Keratinocyte (primary cell): ENCODE measurements around the gene FLII. TPM values are rescaled to one million over a fixed set of nuclear protein-coding genes. Genes with fewer than 3 reads are reported as not detected.

Experiments
- DNase-seq: peaks from one replicate; pipeline ENCODE4 v3.0.0-alpha.2; 2011; ENCODE audit warnings: low read depth, missing footprints, low spot score
- FAIRE-seq: peaks from 2 replicates; lab custom pipeline; 2011; peaks lifted over from hg19 to GRCh38; lab: Jason Lieb, UNC
- H2AFZ ChIP-seq: 2 replicates; pipeline ENCODE4 v1.6.0; 2012; ENCODE audit warnings: low read length, control low read depth, inconsistent platforms; ENCODE audit not compliant: control insufficient read depth
- H3K27ac ChIP-seq: 2 replicates; pipeline ENCODE4 v1.5.1; 2011; ENCODE audit warnings: low read length; ENCODE audit not compliant: control insufficient read depth, insufficient read depth
- H3K27me3 ChIP-seq: 3 replicates; pipeline ENCODE4 v1.6.0; 2011; ENCODE audit warnings: low read length; ENCODE audit not compliant: control insufficient read depth, insufficient read depth; ENCODE audit errors: extremely low read depth
- H3K36me3 ChIP-seq, 2 experiments: 2 replicates in 1 of 2; 3 replicates in 1 of 2; pipeline ENCODE4 v1.5.1; 2011; ENCODE audit warnings: low read length in 2 of 2, mild to moderate bottlenecking in 1 of 2; ENCODE audit not compliant: control insufficient read depth in 2 of 2, insufficient read depth in 2 of 2; ENCODE audit errors: extremely low read depth in 1 of 2
- H3K4me1 ChIP-seq: 3 replicates; pipeline ENCODE4 v1.5.1; 2011; ENCODE audit warnings: low read length; ENCODE audit not compliant: control insufficient read depth, insufficient read depth; ENCODE audit errors: extremely low read depth
- H3K4me2 ChIP-seq: 3 replicates; pipeline ENCODE4 v1.6.0; 2011; ENCODE audit warnings: low read depth, low read length; ENCODE audit not compliant: control insufficient read depth, insufficient read depth; ENCODE audit errors: extremely low read depth
- H3K4me3 ChIP-seq, 3 experiments: fragments of 200-600 bp in 1 of 3; sonication (generic) in 1 of 3; 2 replicates in 2 of 3; 3 replicates in 1 of 3; pipeline ENCODE4 v1.5.1; 2011 to 2016; ENCODE audit warnings: low read length in 3 of 3, mild to moderate bottlenecking in 3 of 3, control low read depth in 2 of 3, inconsistent platforms in 1 of 3, low read depth in 1 of 3, mixed read lengths in 1 of 3, mixed run types in 1 of 3, moderate library complexity in 1 of 3; ENCODE audit not compliant: control insufficient read depth in 2 of 3, insufficient read depth in 2 of 3; ENCODE audit errors: extremely low read depth in 1 of 3
- H3K79me2 ChIP-seq: 2 replicates; pipeline ENCODE4 v1.6.0; 2012; ENCODE audit warnings: low read length; ENCODE audit not compliant: control insufficient read depth, insufficient read depth
- H3K9ac ChIP-seq: 3 replicates; pipeline ENCODE4 v1.6.0; 2011; ENCODE audit warnings: low read length; ENCODE audit not compliant: control insufficient read depth, insufficient read depth; ENCODE audit errors: extremely low read depth
- H3K9me1 ChIP-seq: 3 replicates; pipeline ENCODE4 v1.6.0; 2011; ENCODE audit warnings: low read length; ENCODE audit not compliant: control insufficient read depth, insufficient read depth; ENCODE audit errors: extremely low read depth
- H3K9me3 ChIP-seq: 2 replicates; pipeline ENCODE4 v1.5.1; 2012; ENCODE audit warnings: low read depth, low read length; ENCODE audit not compliant: control insufficient read depth
- H4K20me1 ChIP-seq: 3 replicates; pipeline ENCODE4 v1.6.0; 2011; ENCODE audit warnings: low read length; ENCODE audit not compliant: control insufficient read depth, insufficient read depth; ENCODE audit errors: extremely low read depth
- EZH2 ChIP-seq: IDR thresholded peaks from one replicate; pipeline ENCODE4 v1.6.1; 2012; ENCODE audit warnings: inconsistent platforms, mild to moderate bottlenecking, low read length, moderate library complexity
- dilution Hi-C: fragments of 300-500 bp; cut with MboI; formaldehyde crosslinking; loops from one replicate; pipeline ENCODE4 v1.7.0; 2020; ENCODE audit warnings: low sequenced_read_pairs; ENCODE audit not compliant: extremely low pct_ligation_motif_present
- polyA plus RNA-seq, 5 experiments: library from polyadenylated mRNA; depleted of rRNA in 3 of 5; stranded (reverse) in 3 of 5; stranded (forward) in 1 of 5; unstranded in 1 of 5; fragments of >200 nt; gene quantifications; 1 replicate in 1 of 5; 2 replicates in 3 of 5; 3 replicates in 1 of 5; pipeline versions ENCODE4 v1.2.1 to v1.2.3, GENCODE V29; 2011 to 2012; ENCODE audit warnings: missing spikeins in 2 of 5, low read depth in 1 of 5, low replicate concordance in 1 of 5
- TF ChIP-seq, protein P1 (sequence below), 3 experiments: IDR thresholded peaks in 1 of 3; conservative IDR thresholded peaks in 1 of 3; optimal IDR thresholded peaks in 1 of 3; 2 replicates in 2 of 3; 3 replicates in 1 of 3; pipeline versions ENCODE3 to v1.5.1; 2011; ENCODE audit warnings: low read length in 3 of 3, mild to moderate bottlenecking in 3 of 3, moderate library complexity in 2 of 3, control low read depth in 1 of 3, inconsistent platforms in 1 of 3; ENCODE audit not compliant: insufficient read depth in 2 of 3; ENCODE audit errors: extremely low read depth in 1 of 3

Gene FLII
- polyA plus RNA-seq, 1 donor (not counting 4 experiments of a cell fraction or from before 2014, with no cell fraction given): 376 TPM

DNA sequence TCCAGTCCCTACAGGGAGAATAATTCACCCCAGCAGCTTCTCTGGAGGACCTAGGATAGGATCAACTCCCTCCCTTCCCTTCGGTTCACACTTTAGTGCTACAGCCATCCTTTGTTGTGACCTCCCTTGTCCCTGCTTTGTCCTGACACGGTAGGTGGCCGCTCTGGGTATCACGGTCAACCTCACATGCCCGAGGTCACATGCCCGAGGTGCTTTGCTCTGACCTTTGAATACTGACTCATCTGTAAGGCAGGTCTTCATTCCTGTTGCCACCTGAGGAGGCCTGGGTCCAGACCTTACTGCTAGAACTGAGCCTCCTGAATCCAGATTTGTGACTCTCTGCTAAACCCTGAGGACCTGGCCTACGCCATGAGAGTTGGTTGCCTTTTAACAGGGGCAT, 55.2 kb downstream of the FLII start:
- no peak overlapping the region for H3K4me3 ChIP-seq
- no peak overlapping the region for H3K27ac ChIP-seq
- no peak for FAIRE-seq
- no peak for DNase-seq
- H3K4me2 ChIP-seq: no peak overlapping the region
- H3K9ac ChIP-seq: no peak overlapping the region
- peaks cover 42% of the 10 kb centered on the region for H4K20me1 ChIP-seq
- TF ChIP-seq, protein P1, sequence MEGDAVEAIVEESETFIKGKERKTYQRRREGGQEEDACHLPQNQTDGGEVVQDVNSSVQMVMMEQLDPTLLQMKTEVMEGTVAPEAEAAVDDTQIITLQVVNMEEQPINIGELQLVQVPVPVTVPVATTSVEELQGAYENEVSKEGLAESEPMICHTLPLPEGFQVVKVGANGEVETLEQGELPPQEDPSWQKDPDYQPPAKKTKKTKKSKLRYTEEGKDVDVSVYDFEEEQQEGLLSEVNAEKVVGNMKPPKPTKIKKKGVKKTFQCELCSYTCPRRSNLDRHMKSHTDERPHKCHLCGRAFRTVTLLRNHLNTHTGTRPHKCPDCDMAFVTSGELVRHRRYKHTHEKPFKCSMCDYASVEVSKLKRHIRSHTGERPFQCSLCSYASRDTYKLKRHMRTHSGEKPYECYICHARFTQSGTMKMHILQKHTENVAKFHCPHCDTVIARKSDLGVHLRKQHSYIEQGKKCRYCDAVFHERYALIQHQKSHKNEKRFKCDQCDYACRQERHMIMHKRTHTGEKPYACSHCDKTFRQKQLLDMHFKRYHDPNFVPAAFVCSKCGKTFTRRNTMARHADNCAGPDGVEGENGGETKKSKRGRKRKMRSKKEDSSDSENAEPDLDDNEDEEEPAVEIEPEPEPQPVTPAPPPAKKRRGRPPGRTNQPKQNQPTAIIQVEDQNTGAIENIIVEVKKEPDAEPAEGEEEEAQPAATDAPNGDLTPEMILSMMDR (optimal IDR thresholded peaks at IDR 0.05 in 1 of 3, IDR thresholded peaks at IDR 0.05 in 1 of 3, conservative IDR thresholded peaks at IDR 0.05 in 1 of 3; ENCODE audit: extremely low read depth in 1 of 3, insufficient read depth in 2 of 3, low read length in 3 of 3): no peak
- no peak for TF ChIP-seq EZH2
- no peaks in the 10 kb centered on the region for H3K9me1 ChIP-seq
- H3K36me3 ChIP-seq: peaks cover 29 to 43% of the 10 kb centered on the region in 2 experiments
- peaks cover 3% of the 10 kb centered on the region for H3K4me1 ChIP-seq
- H2AFZ ChIP-seq: no peak overlapping the region
- H3K27me3 ChIP-seq: no peaks in the 10 kb centered on the region
- dilution Hi-C loops: no loop called here
- H3K79me2 ChIP-seq: peaks cover 63% of the 10 kb centered on the region
- H3K9me3 ChIP-seq: no peaks in the 10 kb centered on the region

DNA sequence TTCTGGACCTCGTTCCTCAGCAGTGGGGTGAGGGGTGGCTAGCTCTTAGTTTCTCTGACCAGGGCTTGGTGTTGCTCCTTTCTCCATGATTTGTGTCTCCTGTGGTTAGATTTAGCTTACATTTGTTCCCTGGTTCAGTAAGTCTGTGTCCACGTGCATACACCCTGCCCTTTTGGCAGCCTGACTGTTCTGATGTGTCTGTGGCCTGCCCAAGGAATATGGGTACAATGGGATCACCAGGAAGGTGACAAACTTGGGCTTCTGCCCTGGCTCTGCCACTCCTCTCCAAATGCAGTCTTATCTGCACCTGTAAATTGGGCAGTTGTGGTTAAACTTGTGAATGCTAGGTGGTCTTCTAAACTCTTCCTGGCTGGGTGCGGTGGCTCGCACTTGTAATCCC, 57.4 kb downstream of the FLII start:
- Histone ChIP-seq H2AFZ (no peak overlapping the region), H3K4me3 (no peak overlapping the region), H3K36me3 (peaks cover 18 to 45% of the 10 kb centered on the region in 2 experiments), H3K4me1 (peaks cover 15% of the 10 kb centered on the region), H3K27me3 (no peaks in the 10 kb centered on the region), H3K9ac (no peak overlapping the region), H3K9me3 (no peaks in the 10 kb centered on the region), H3K27ac (no peak overlapping the region), H3K9me1 (peaks cover 3% of the 10 kb centered on the region), H3K79me2 (peaks cover 79% of the 10 kb centered on the region), H3K4me2 (no peak overlapping the region), H4K20me1 (peaks cover 53% of the 10 kb centered on the region)
- dilution Hi-C loops: no loop called here
- DNase-seq (no peak), FAIRE-seq (no peak)
- TF ChIP-seq, protein P1 (optimal IDR thresholded peaks at IDR 0.05 in 1 of 3, IDR thresholded peaks at IDR 0.05 in 1 of 3, conservative IDR thresholded peaks at IDR 0.05 in 1 of 3; ENCODE audit: extremely low read depth in 1 of 3, insufficient read depth in 2 of 3, low read length in 3 of 3): no peak
- no peak for TF ChIP-seq EZH2
